SU-DHL-6 (cell line): ENCODE results near the gene ANKLE1.

Experiments used
- H2AFZ ChIP-seq: fragments of 200-600 bp; sonication (generic); 2 replicates; pipeline ENCODE4 v1.6.1; 2014; ENCODE audit warnings: low read depth, mild to moderate bottlenecking, moderate library complexity, mixed read lengths, antibody characterized with exemption, low read length; ENCODE audit not compliant: severe bottlenecking
- H3F3A ChIP-seq: fragments of 200-600 bp; shearing (Covaris generic); 2 replicates; pipeline ENCODE4 v1.6.0; 2016; ENCODE audit warnings: antibody characterized with exemption, mild to moderate bottlenecking; ENCODE audit not compliant: insufficient read depth
- H3K27ac ChIP-seq: fragments of 200-600 bp; sonication (generic); 2 replicates; pipeline ENCODE4 v1.5.1; 2016; ENCODE audit warnings: low read depth, mild to moderate bottlenecking, low read length, moderate library complexity, mixed read lengths
- H3K27me3 ChIP-seq: fragments of 200-600 bp; sonication (generic), shearing (Covaris generic); 2 replicates; pipeline ENCODE4 v1.6.0; 2014; ENCODE audit warnings: mild to moderate bottlenecking, low read length
- H3K36me3 ChIP-seq: fragments of 200-600 bp; sonication (generic); 2 replicates; pipeline ENCODE4 v1.6.1; 2014; ENCODE audit warnings: mild to moderate bottlenecking, low read length, mixed read lengths
- H3K4me2 ChIP-seq: fragments of 300-600, 200-600 bp; shearing (Covaris generic), sonication (generic); 2 replicates; pipeline ENCODE4 v1.6.0; 2014; ENCODE audit warnings: low read length, low read depth, mild to moderate bottlenecking; ENCODE audit not compliant: poor library complexity, severe bottlenecking
- H3K4me3 ChIP-seq: fragments of 200-600 bp; sonication (generic); 2 replicates; pipeline ENCODE4 v1.5.1; 2014; ENCODE audit warnings: antibody characterized with exemption, low read length, mild to moderate bottlenecking, mixed read lengths; ENCODE audit not compliant: insufficient read depth, poor library complexity, severe bottlenecking
- H3K79me2 ChIP-seq: fragments of 200-600 bp; sonication (generic); 2 replicates; pipeline ENCODE4 v1.6.1; 2014; ENCODE audit warnings: mild to moderate bottlenecking, low read length, moderate library complexity; ENCODE audit not compliant: insufficient read depth
- H3K9ac ChIP-seq: fragments of 200-600 bp; sonication (generic); 2 replicates; pipeline ENCODE4 v1.7.0; 2014; ENCODE audit warnings: mild to moderate bottlenecking, low read length
- H3K9me2 ChIP-seq: fragments of 200-600 bp; sonication (generic); replicated peaks from 2 replicates; pipeline ENCODE4 v1.6.1; 2014; ENCODE audit warnings: low read length; ENCODE audit not compliant: insufficient read depth
- H3K9me3 ChIP-seq: fragments of 200-600 bp; sonication (generic); 2 replicates; pipeline ENCODE4 v1.6.1; 2014; ENCODE audit warnings: low read length, mixed read lengths; ENCODE audit not compliant: insufficient read depth
- H4K20me1 ChIP-seq: fragments of 200-600 bp; sonication (generic); 2 replicates; pipeline ENCODE4 v1.6.1; 2014; ENCODE audit warnings: low read depth, mild to moderate bottlenecking, antibody characterized with exemption, low read length, moderate library complexity, mixed read lengths
- CTCF ChIP-seq: fragments of 200-600 bp; sonication (generic); IDR thresholded peaks from one replicate; pipeline ENCODE4 v1.5.1; 2017; ENCODE audit warnings: antibody characterized with exemption, mild to moderate bottlenecking, low read length, moderate library complexity; ENCODE audit not compliant: insufficient read depth, poor library complexity, severe bottlenecking
- EZH2phosphoT487 ChIP-seq: fragments of 200-600 bp; sonication (generic), shearing (Covaris generic); conservative IDR thresholded peaks from 2 replicates; pipeline ENCODE4 v1.6.1; 2018; ENCODE audit warnings: mild to moderate bottlenecking, antibody characterized with exemption, low read length, moderate library complexity, mixed read lengths

The ANKLE1 gene

DNA sequence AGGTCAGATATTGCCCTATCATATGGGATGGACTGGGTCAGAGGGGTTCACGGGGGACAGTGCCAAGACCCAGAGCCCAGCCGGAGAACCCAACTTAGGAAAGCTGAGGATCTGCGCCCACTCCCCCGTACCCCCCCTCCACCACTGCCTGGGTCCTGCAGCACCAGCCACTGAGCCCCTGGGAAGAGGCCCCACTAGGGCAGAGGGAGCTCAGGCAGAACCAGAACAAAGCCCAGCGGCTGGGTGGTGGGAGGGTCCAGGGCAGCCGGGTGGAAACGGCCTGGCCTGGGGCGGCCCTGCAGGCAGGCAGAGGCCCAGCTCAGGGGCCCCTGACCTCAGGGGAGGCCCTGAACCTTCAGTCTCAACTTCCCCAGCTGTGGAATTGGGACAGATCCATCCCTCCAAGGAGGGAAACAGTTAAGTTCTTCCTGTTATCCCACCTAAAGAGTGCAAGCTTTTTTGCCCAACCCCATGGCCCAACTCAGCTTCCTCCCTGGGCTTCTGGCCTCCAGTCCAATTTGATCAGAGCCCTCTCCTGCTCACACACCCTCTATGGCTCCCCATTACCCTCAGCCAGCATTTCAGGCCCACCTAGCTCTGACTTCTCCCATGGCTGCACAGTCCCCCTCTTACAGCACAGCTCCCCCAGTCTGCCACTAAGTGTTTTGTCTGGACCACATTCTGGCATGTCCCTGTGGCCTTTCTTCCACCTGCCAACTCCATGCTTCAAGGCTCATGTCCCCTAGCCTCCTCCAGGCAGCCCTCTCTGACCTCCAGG, 39.1 kb upstream of the ANKLE1 start:
- Histone ChIP-seq H3K9me3 (no peaks in the 10 kb centered on the region), H3K9ac (no peak overlapping the region), H3K79me2 (peaks cover 3% of the 10 kb centered on the region; the same call in 1 of the 2 replicates), H2AFZ (no peak overlapping the region), H3K27me3 (no peaks in the 10 kb centered on the region), H4K20me1 (no peaks in the 10 kb centered on the region), H3K27ac (0 out of 2 replicates have a peak overlapping the region, but pooled peaks have one; percentile 29), H3K4me2 (peak overlapping the region; percentile 5), H3K4me3 (no peak overlapping the region), H3K36me3 (no peaks in the 10 kb centered on the region), H3K9me2 (no peaks in the 10 kb centered on the region), H3F3A (peaks cover 7% of the 10 kb centered on the region)
- TF ChIP-seq CTCF = no peak
- TF ChIP-seq EZH2phosphoT487 = no peak

- Histone ChIP-seq H4K20me1 (no peaks in the 10 kb centered on the region), H3K27me3 (no peaks in the 10 kb centered on the region), H3F3A (peaks cover 5% of the 10 kb centered on the region), H3K9me2 (no peaks in the 10 kb centered on the region), H3K4me3 (no peak overlapping the region), H3K27ac (no peak overlapping the region), H3K9ac (no peak overlapping the region), H3K79me2 (peaks cover 3% of the 10 kb centered on the region; the same call in 1 of the 2 replicates), H3K9me3 (no peaks in the 10 kb centered on the region), H2AFZ (no peak overlapping the region), H3K4me2 (peak overlapping the region; percentile 41), H3K36me3 (no peaks in the 10 kb centered on the region)
- TF ChIP-seq EZH2phosphoT487 (no peak), CTCF (no peak)
Measured at GRCh38 chr19:17243211-17243829, 38.4 kb upstream of the ANKLE1 start.

- Histone ChIP-seq H3K4me3 (peak overlapping the region; percentile 57), H3K9me3 (no peaks in the 10 kb centered on the region), H3K9me2 (no peaks in the 10 kb centered on the region), H4K20me1 (no peaks in the 10 kb centered on the region), H3K27me3 (no peaks in the 10 kb centered on the region), H3K36me3 (no peaks in the 10 kb centered on the region), H3K4me2 (peak overlapping the region; percentile 41), H3K27ac (no peak overlapping the region), H3F3A (peaks cover 9% of the 10 kb centered on the region), H2AFZ (no peak overlapping the region), H3K79me2 (peaks cover 3% of the 10 kb centered on the region; the same call in 1 of the 2 replicates), H3K9ac (peak overlapping the region; percentile 59)
- TF ChIP-seq EZH2phosphoT487 = no peak
- TF ChIP-seq CTCF = no peak
Measured at GRCh38 chr19:17243830-17244617, 37.7 kb upstream of the ANKLE1 start.
